Metanephros (tissue), 2 donors: ENCODE data around the gene ABCB9. TPM values are rescaled to one million over a fixed set of nuclear protein-coding genes. Genes with fewer than 3 reads are reported as not detected.

Experiments used
- small RNA-seq: library from RNA; depleted of rRNA; stranded (forward); fragments of <200 nt; gene quantifications from one replicate; pipeline ENCODE3, GENCODE V24; 2014; ENCODE audit warnings: low replicate concordance
- total RNA-seq: library from RNA; depleted of rRNA; stranded (reverse); fragments of >200 nt; gene quantifications from one replicate; pipeline ENCODE4 v1.2.3, GENCODE V29; 2014

The ABCB9 gene
- total RNA-seq: 10.9 TPM

DNA sequence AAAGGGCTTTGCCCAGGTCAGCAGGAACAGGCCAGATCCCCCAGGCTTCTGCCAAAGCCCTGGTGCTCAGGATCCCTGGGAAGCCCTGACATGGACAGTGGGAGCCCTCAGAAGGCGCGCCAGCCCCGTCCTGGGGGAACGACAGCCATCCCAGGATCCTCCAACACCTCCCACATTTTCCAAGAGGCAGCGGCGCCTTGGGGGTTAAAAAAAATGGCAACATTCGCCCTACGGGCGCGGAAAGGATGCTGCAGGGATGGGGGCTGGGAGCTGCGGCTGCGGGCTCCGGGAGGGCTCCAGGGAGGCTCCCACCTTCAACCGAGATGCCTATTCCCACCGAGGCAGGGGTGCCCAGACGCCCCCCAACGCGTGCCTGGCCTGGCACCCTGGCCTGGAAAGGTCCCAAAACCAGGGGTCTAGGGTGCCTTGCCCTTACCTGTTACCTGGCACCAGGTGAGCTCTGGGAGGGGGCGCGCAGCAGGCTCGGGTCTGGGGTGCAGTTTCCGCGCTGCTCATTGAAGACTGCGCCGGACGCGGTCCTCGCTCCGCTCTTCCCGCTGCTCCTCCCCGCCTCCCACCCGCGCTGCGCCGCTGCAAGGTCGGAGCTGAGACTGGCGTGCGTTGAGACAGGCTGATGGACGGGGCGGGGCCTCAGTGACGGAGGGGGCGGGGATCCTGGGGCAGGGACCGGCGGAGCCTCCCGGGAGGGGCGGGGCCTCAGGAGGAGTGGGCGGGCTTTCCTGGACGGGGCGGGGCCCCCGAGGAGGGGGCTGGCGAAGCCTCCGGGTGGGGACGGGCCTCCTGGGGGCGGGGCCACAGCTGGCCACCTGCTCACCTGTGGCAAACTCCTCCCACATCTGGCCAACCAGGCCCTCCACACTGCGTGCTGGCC lies at the start of gene ABCB9:
TSS of gene ABCB9 (minus strand) at position 613 of the 892 bp plus-strand sequence. CDS start 6,228 bp downstream, outside the sequence.

DNA sequence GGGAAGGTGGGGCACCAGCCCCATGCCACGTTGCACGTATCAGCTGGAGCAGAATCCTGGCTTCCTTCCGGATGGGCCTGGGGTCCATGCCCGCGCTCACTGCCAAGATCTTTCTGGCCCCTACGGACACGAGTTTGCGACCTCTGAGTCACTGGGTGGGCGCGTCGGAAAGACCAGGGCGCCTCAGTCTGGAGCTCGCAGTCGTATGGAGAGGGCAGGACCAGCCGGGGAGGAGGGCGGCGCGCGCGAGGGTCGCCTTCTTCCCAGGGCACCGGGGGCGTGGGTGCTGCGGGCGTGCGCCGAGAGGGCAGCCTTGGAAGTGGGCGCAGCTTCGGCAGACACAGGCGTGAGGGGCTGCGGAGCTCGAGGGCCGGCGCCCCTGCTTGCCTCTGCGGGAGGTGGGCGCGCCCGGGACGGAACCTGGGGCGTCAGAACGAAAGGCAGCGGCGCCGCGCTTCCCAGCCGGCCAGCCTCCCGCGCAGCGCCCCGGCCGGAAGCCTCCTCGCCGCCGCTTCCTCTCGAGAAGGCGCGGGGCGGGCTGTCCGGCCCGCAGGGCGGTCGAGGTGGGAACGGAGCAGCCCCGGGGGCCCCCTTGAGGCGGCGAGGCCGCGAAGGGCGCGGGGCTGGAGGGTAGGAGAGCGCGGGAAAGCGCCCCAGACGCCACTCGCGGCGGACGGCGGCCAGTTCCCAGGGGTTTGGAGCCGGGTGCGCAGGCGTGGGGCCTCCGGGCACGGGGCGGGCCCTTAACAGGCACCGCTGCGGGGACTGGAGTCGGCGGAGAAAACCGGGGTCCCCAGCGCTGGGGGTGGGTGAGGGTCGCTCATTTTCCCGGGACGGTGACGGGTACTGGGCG lies 14.1 kb upstream of the ABCB9 start, which contains the start of gene ARL6IP4:
TSS of gene ARL6IP4 (plus strand) at position 499 of the 853 bp plus-strand sequence. CDS start 459 bp downstream, outside the sequence.

DNA sequence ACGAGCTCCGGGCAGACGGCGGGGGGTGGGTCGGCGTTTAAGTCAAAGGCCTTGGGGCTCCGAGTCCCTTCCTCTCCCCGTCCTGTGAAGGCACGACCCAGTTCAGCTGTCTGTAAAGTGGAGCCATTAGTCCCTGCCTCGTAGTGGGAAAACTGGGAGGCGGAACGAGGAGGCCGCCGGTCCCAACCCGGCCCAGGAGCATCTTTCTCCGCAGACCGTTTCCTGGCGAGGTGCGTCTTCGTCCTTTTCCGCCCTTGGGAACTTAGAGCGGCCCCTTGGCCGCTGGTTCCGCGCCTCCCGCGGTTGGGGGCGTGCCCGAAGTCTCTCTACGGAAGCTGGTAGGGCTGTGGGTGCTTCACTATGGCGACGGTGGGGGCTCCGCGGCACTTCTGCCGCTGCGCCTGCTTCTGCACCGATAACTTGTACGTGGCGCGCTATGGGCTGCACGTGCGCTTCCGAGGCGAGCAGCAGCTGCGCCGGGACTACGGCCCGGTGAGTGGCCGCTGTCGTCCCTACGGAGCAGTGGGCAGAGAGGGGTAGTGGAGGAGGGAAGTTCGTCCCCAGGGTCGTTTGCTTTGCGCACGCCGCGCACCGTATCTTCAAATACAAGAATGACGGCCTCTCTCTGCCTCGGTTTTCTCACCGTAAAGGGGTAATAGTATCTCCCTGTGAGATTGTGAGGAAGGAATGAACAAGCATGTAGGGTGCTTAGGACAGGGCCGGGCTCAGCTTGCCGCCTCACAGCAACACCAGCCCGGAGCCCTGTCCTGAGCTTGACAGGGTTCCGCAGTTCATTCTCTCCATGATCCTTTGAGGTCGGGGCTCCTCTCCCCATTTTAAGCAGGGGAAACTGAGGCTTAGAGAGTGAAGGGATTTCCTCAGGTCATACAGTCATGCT lies 8.9 kb upstream of the ABCB9 start, which contains the start of gene OGFOD2:
TSS of gene OGFOD2 (plus strand) at position 353 of the 898 bp plus-strand sequence. CDS start at position 361, 8 bp downstream.

DNA sequence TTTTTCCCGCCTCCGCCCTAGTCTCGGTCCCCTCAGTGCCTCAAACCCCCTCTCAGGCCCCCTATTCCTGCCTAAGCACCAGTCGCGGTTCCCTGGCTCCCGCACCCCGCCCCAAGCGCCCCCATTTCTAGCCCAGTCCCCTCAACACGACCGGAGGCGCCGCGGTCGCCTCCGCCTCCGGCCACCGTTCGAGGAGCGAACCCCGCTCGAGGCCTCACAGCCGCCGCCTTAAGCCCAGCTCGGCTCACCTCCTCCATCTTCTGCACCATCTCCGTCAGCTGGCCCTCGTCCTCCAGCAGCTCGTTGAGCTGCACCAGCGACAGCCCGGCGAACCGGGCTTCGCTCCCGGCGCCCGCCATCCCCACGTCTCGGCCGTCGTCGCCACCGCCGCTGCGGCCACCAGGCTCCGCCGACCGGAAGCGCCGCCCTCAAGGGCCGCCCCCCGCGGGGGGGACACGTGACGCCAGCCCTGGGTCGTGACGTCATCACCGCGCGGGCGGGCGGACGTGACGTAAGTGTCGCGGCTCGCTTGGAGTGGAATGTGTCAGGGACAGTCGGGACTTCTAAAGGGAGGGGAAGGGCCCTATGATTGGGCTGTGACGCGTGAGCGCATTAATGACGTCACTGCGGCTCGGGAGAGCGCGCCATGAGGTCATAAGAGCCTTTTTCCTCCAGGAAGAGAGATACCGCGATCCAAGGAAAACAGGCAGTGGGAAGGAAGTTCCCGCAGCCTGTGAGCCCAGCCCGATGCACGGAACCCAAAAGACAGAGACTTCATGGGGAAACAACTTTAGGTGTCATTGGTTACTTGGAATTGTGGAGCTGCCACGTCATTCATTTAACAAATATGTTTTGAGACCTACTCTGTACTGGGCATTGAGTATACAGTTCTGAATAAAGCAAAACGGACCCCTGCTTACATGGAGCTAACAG lies 70.3 kb downstream of the ABCB9 start, which contains the start of gene VPS37B:
TSS of gene VPS37B (minus strand) at position 421 of the 933 bp plus-strand sequence. CDS start at position 359, 62 bp downstream.

Small RNA genes lying within 50 kb of the gene (small RNA-seq; reads per million reads assigned to genes)
- not detected for gene ARL6IP4
- not detected for gene MIR4304

Other genes starting within 250 kb of the ABCB9 start
- gene HCAR3, start 249.7 kb downstream of the ABCB9 start, total RNA-seq: 2.3 TPM
- gene HCAR1, start 235.6 kb downstream of the ABCB9 start, total RNA-seq: 3.7 TPM
- 42.7 TPM for gene DENR, start 213.6 kb downstream of the ABCB9 start, total RNA-seq
- gene CCDC62, start 191.9 kb downstream of the ABCB9 start, total RNA-seq: 0.41 TPM
- 109 TPM for gene HIP1R, start 131.0 kb downstream of the ABCB9 start, total RNA-seq
- gene VPS37B, start 70.3 kb downstream of the ABCB9 start, total RNA-seq: 23.8 TPM
- gene OGFOD2, start 8.8 kb upstream of the ABCB9 start, total RNA-seq: 14.2 TPM
- 101 TPM for gene ARL6IP4, start 14.2 kb upstream of the ABCB9 start, total RNA-seq
- 12.5 TPM for gene PITPNM2, start 184.6 kb upstream of the ABCB9 start, total RNA-seq